ENCODE results near the gene THRB.

THRB gene

GRCh38 chr3:24244491-24244890, 250.2 kb downstream of the THRB start:
- H3K4me3 ChIP-seq (ENCODE audit: low read depth, low read length, poor library complexity, severe bottlenecking): no peak overlapping the region
- H3F3A ChIP-seq (ENCODE audit: insufficient read depth, low read length): no peaks in the 10 kb centered on the region
- H3K9ac ChIP-seq (ENCODE audit: low read length): no peak overlapping the region
- no peaks in the 10 kb centered on the region for H3K9me3 ChIP-seq (ENCODE audit: low read length)
- H3K79me2 ChIP-seq (ENCODE audit: insufficient read depth, low read length): no peaks in the 10 kb centered on the region
- no peak overlapping the region for H2AFZ ChIP-seq (ENCODE audit: low read length)
- H3K36me3 ChIP-seq (ENCODE audit: insufficient read depth, low read length): no peaks in the 10 kb centered on the region
- H3K9me2 ChIP-seq (ENCODE audit: low read depth, low read length): no peaks in the 10 kb centered on the region
- no peaks in the 10 kb centered on the region for H3K4me1 ChIP-seq (ENCODE audit: insufficient read depth, low read length, severe bottlenecking)
- H3K4me2 ChIP-seq (ENCODE audit: low read length): no peak overlapping the region
- no peak for TF ChIP-seq CTCF (IDR thresholded peaks at IDR 0.05; ENCODE audit: low read length)
- TF ChIP-seq EZH2 (IDR thresholded peaks at IDR 0.05; ENCODE audit: borderline replicate concordance, low read length): no peak
- H3K27me3 ChIP-seq (ENCODE audit: insufficient read depth, low read length): no peaks in the 10 kb centered on the region; the same call in 1 of the 2 replicates
- no peak overlapping the region for H3K27ac ChIP-seq (ENCODE audit: low read depth, low read length, poor library complexity, severe bottlenecking)
- H4K20me1 ChIP-seq (ENCODE audit: insufficient read depth, low read length): no peaks in the 10 kb centered on the region

GRCh38 chr3:24242012-24242698, 252.5 kb downstream of the THRB start:
- no peak overlapping the region for H3K9ac ChIP-seq (ENCODE audit: low read length)
- H3K4me2 ChIP-seq (ENCODE audit: low read length): no peak overlapping the region
- H3F3A ChIP-seq (ENCODE audit: insufficient read depth, low read length): no peaks in the 10 kb centered on the region
- H3K27ac ChIP-seq (ENCODE audit: low read depth, low read length, poor library complexity, severe bottlenecking): no peak overlapping the region
- H3K9me3 ChIP-seq (ENCODE audit: low read length): no peaks in the 10 kb centered on the region
- no peaks in the 10 kb centered on the region for H3K79me2 ChIP-seq (ENCODE audit: insufficient read depth, low read length)
- TF ChIP-seq EZH2 (IDR thresholded peaks at IDR 0.05; ENCODE audit: borderline replicate concordance, low read length) (no peak), CTCF (IDR thresholded peaks at IDR 0.05; ENCODE audit: low read length) (no peak)
- no peak overlapping the region for H3K4me3 ChIP-seq (ENCODE audit: low read depth, low read length, poor library complexity, severe bottlenecking)
- no peaks in the 10 kb centered on the region for H3K9me2 ChIP-seq (ENCODE audit: low read depth, low read length)
- H3K27me3 ChIP-seq (ENCODE audit: insufficient read depth, low read length): no peaks in the 10 kb centered on the region; the same call in none of the 2 replicates
- no peaks in the 10 kb centered on the region for H3K4me1 ChIP-seq (ENCODE audit: insufficient read depth, low read length, severe bottlenecking)
- no peaks in the 10 kb centered on the region for H3K36me3 ChIP-seq (ENCODE audit: insufficient read depth, low read length)
- no peak overlapping the region for H2AFZ ChIP-seq (ENCODE audit: low read length)
- H4K20me1 ChIP-seq (ENCODE audit: insufficient read depth, low read length): no peaks in the 10 kb centered on the region

- TF ChIP-seq EZH2 (IDR thresholded peaks at IDR 0.05; ENCODE audit: borderline replicate concordance, low read length): no peak
- TF ChIP-seq CTCF (IDR thresholded peaks at IDR 0.05; ENCODE audit: low read length): no peak
- no peaks in the 10 kb centered on the region for H4K20me1 ChIP-seq (ENCODE audit: insufficient read depth, low read length)
- no peaks in the 10 kb centered on the region for H3K9me2 ChIP-seq (ENCODE audit: low read depth, low read length)
- H3K27me3 ChIP-seq (ENCODE audit: insufficient read depth, low read length): no peaks in the 10 kb centered on the region; the same call in none of the 2 replicates
- no peak overlapping the region for H3K27ac ChIP-seq (ENCODE audit: low read depth, low read length, poor library complexity, severe bottlenecking)
- no peaks in the 10 kb centered on the region for H3K79me2 ChIP-seq (ENCODE audit: insufficient read depth, low read length)
- no peak overlapping the region for H2AFZ ChIP-seq (ENCODE audit: low read length)
- no peak overlapping the region for H3K9ac ChIP-seq (ENCODE audit: low read length)
- H3K4me3 ChIP-seq (ENCODE audit: low read depth, low read length, poor library complexity, severe bottlenecking): no peak overlapping the region
- H3F3A ChIP-seq (ENCODE audit: insufficient read depth, low read length): no peaks in the 10 kb centered on the region
- H3K4me1 ChIP-seq (ENCODE audit: insufficient read depth, low read length, severe bottlenecking): no peaks in the 10 kb centered on the region
- no peaks in the 10 kb centered on the region for H3K36me3 ChIP-seq (ENCODE audit: insufficient read depth, low read length)
- no peak overlapping the region for H3K4me2 ChIP-seq (ENCODE audit: low read length)
- no peaks in the 10 kb centered on the region for H3K9me3 ChIP-seq (ENCODE audit: low read length)
These were observed 254.3 kb downstream of the THRB start for GRCh38 chr3:24240306-24240705.
